HepG2 (cell line): ENCODE results near the gene SPATA33. TPM values are rescaled to one million over a fixed set of nuclear protein-coding genes. Genes with fewer than 3 reads are reported as not detected.

ENCODE experiments used
- ATAC-seq: fragments of 200-7000 bp; cut with Tn5 transposase; 3 replicates; pipeline ENCODE4 v1.9.1; 2020; ENCODE audit warnings: mild to moderate bottlenecking, moderate library complexity
- BruUV-seq: library from RNA; stranded (reverse); fragments of 400-500 nt; replicated peaks from 2 replicates; lab custom pipeline; 2021; lab: Mats Ljungman, UMichigan
- CTCF ChIA-PET: fragments of 300-600 bp; formaldehyde crosslinking; extraction: SDS; loops from one replicate; lab custom pipeline; 2021; ENCODE audit warnings: low total read pairs, inconsistent platforms, low intra/inter-chr PET ratio; lab: Yijun Ruan, JAX
- POLR2A ChIA-PET: fragments of 350-600 bp; sonication (Branson Sonifier 250); formaldehyde crosslinking; loops from one replicate; lab custom pipeline; 2020; ENCODE audit warnings: antibody characterized with exemption, inconsistent platforms; lab: Yijun Ruan, JAX
- DNase-seq: peaks from one replicate; pipeline ENCODE4 v3.0.0-alpha.2; 2015; ENCODE audit warnings: low spot score
- FAIRE-seq: peaks from 3 replicates; lab custom pipeline; 2011; peaks lifted over from hg19 to GRCh38; lab: Jason Lieb, UNC
- H2AFZ ChIP-seq: one replicate; pipeline ENCODE4 v1.6.1; 2011; ENCODE audit warnings: low read length, inconsistent platforms
- H3K27ac ChIP-seq: fragments of 300-600 bp; 3 replicates; pipeline ENCODE4 v1.8.0; 2011; ENCODE audit warnings: mixed run types, mild to moderate bottlenecking, mixed read lengths, low read length, inconsistent platforms; ENCODE audit not compliant: insufficient read depth; ENCODE audit errors: extremely low read length
- H3K27me3 ChIP-seq, 2 experiments: fragments of 200-600 bp in 1 of 2; 2 replicates in 1 of 2; 3 replicates in 1 of 2; pipeline versions ENCODE4 v1.6.0 to v1.8.0; 2011; ENCODE audit warnings: low read length in 2 of 2, mild to moderate bottlenecking in 2 of 2, moderate library complexity in 2 of 2, inconsistent platforms in 1 of 2; ENCODE audit not compliant: insufficient read depth in 2 of 2, control insufficient read depth in 1 of 2
- H3K36me3 ChIP-seq, 2 experiments: fragments of 200-600 bp in 1 of 2; replicated peaks in 1 of 2; 2 replicates in 1 of 2; 3 replicates in 1 of 2; pipeline versions ENCODE4 v1.5.1 to v1.8.0; 2011; ENCODE audit warnings: low read length in 2 of 2, inconsistent platforms in 1 of 2; ENCODE audit not compliant: insufficient read depth in 2 of 2, control insufficient read depth in 1 of 2
- H3K4me1 ChIP-seq: 2 replicates; pipeline ENCODE4 v1.5.1; 2012; ENCODE audit warnings: low read length, inconsistent platforms; ENCODE audit not compliant: insufficient read depth
- H3K4me2 ChIP-seq: 2 replicates; pipeline ENCODE4 v1.6.0; 2011; ENCODE audit warnings: low read depth, low read length, inconsistent platforms
- H3K4me3 ChIP-seq, 3 experiments: fragments of 200-600 bp in 1 of 3; sonication (generic), shearing (Covaris generic) in 1 of 3; replicated peaks in 1 of 3; 2 replicates each; pipeline ENCODE4 v1.5.1; 2011 to 2016; ENCODE audit warnings: low read length in 3 of 3, inconsistent platforms in 2 of 3, low read depth in 2 of 3, mild to moderate bottlenecking in 2 of 3, control low read depth in 1 of 3, mixed read lengths in 1 of 3; ENCODE audit not compliant: insufficient read depth in 1 of 3
- H3K79me2 ChIP-seq: one replicate; pipeline ENCODE4 v1.6.1; 2011; ENCODE audit warnings: low read length, inconsistent platforms; ENCODE audit not compliant: insufficient read depth
- H3K9ac ChIP-seq: 2 replicates; pipeline ENCODE4 v1.6.0; 2011; ENCODE audit warnings: mild to moderate bottlenecking, low read depth, low read length, inconsistent platforms; ENCODE audit not compliant: insufficient read depth
- H3K9me3 ChIP-seq: 2 replicates; pipeline ENCODE4 v1.5.1; 2012; ENCODE audit warnings: mild to moderate bottlenecking, low read length
- H4K20me1 ChIP-seq: 2 replicates; pipeline ENCODE4 v1.6.0; 2011; ENCODE audit warnings: inconsistent platforms, mild to moderate bottlenecking, low read length, moderate library complexity; ENCODE audit not compliant: insufficient read depth
- AGO1 ChIP-seq: fragments of 200-400 bp; formaldehyde crosslinking; IDR thresholded peaks from 2 replicates; pipeline ENCODE4 v1.6.1; 2017; ENCODE audit warnings: mild to moderate bottlenecking, low read depth, low read length, moderate library complexity; ENCODE audit not compliant: poor library complexity, severe bottlenecking
- FOXP1 ChIP-seq, 2 experiments: fragments of 450-650 bp in 1 of 2; IDR thresholded peaks; 2 replicates each; pipeline ENCODE4 v1.6.1; 2017 to 2018; ENCODE audit warnings: antibody characterized with exemption in 1 of 2
- RBFOX2 ChIP-seq: fragments of 200-400 bp; formaldehyde crosslinking; IDR thresholded peaks from 2 replicates; pipeline ENCODE4 v1.6.1; 2017; ENCODE audit warnings: low read depth, mild to moderate bottlenecking, low read length
- SETDB1 ChIP-seq: sonication (generic); formaldehyde crosslinking; IDR thresholded peaks from 2 replicates; pipeline ENCODE4 v1.5.1; 2020; ENCODE audit warnings: missing genetic modification reagents, mild to moderate bottlenecking, borderline replicate concordance
- ZNF142 ChIP-seq: sonication (generic); formaldehyde crosslinking; IDR thresholded peaks from 2 replicates; pipeline ENCODE4 v1.4.0; 2020; ENCODE audit warnings: missing genetic modification reagents
- ZNF280B ChIP-seq: sonication (generic); formaldehyde crosslinking; IDR thresholded peaks from 2 replicates; pipeline ENCODE4 v1.5.0; 2020; ENCODE audit warnings: missing genetic modification reagents, mild to moderate bottlenecking, borderline replicate concordance
- ZNF552 ChIP-seq: sonication (generic); formaldehyde crosslinking; IDR thresholded peaks from 2 replicates; pipeline ENCODE4 v1.9.0; 2022; ENCODE audit warnings: missing genetic modification reagents, mild to moderate bottlenecking, borderline replicate concordance
- WGBS: methylation state at CpG from one replicate; pipeline ENCODE4 v1.1.6; 2017; ENCODE audit warnings: low lambda C conversion rate; 5-methylcytosine and 5-hydroxymethylcytosine counted together
- in situ Hi-C: cut with HindIII; loops from 2 replicates; pipeline ENCODE4 v1.10.0; 2017; ENCODE audit warnings: low pct_unique_long_range_greater_than_20kb; ENCODE audit not compliant: extremely low pct_ligation_motif_present
- intact Hi-C: fragments of 100-400 bp; cut with micrococcal nuclease; formaldehyde crosslinking; loops from one replicate; pipeline ENCODE4 v1.10.0; 2022; ENCODE audit not compliant: unreplicated experiment
- polyA plus RNA-seq, 8 experiments: library from polyadenylated mRNA; depleted of rRNA in 3 of 8; stranded (reverse) in 7 of 8; unstranded in 1 of 8; fragments of >200 nt; fragmentation: Illumina TruSeq in 4 of 8; extraction: Trizol in 4 of 8; gene quantifications; 2 replicates each; pipeline versions ENCODE4 v1.2.1 to v1.2.3, GENCODE V29; 2011 to 2016; ENCODE audit warnings: low read depth in 4 of 8, missing spikeins in 1 of 8, mixed read lengths in 1 of 8; ENCODE audit not compliant: insufficient read depth in 1 of 8
- total RNA-seq, 5 experiments: library from RNA; depleted of rRNA; stranded (reverse); fragments of >200 nt; fragmentation: Illumina TruSeq; extraction: Trizol; gene quantifications; 2 replicates each; pipeline ENCODE4 v1.2.3, GENCODE V29; 2016; ENCODE audit warnings: low read depth in 1 of 5

SPATA33 gene
- total and polyA plus RNA-seq, 2 of the 13 experiments (the other 11 are each of a cell fraction or from before 2014, with no cell fraction given): 5.7 to 11.0 TPM

GRCh38 chr16:89653656-89654295, 3.9 kb upstream of the SPATA33 start:
- TF ChIP-seq ZNF142 (CRISPR knock-in tag) (no peak), ZNF280B (CRISPR knock-in tag) (no peak), FOXP1 (IDR thresholded peaks at IDR 0.05) (no peak), FOXP1 (CRISPR knock-in tag; IDR thresholded peaks at IDR 0.05) (no peak), ZNF552 (CRISPR knock-in tag) (no peak), RBFOX2 (no peak), AGO1 (no peak), SETDB1 (no peak)
- Histone ChIP-seq H3K4me1 (peaks cover 22% of the 10 kb centered on the region), H3K4me3 (no peak overlapping the region), H3K9me3 (no peaks in the 10 kb centered on the region), H3K9ac (no peak overlapping the region), H3K27ac (no peak overlapping the region), H3K79me2 (peaks cover 38% of the 10 kb centered on the region), H2AFZ (no peak overlapping the region), H3K27me3 (no peaks in the 10 kb centered on the region; a peak in 1 of 5 replicates), H4K20me1 (no peaks in the 10 kb centered on the region), H3K4me2 (no peak overlapping the region), H3K36me3 (peaks cover 15 to 26% of the 10 kb centered on the region in 2 experiments; a peak in 4 of 5 replicates)
- in situ Hi-C loops: no loop called here
- FAIRE-seq: no peak
- no TSS peak for BruUV-seq
- no peak for DNase-seq
- POLR2A ChIA-PET: no interaction called here
- CTCF ChIA-PET: no interaction called here
- intact Hi-C loops: no loop called here
- ATAC-seq: no peak
- WGBS: 96% methylated on average over 10 of the region's 10 CpGs
